ENCODE data around the gene U2AF1L4.

GRCh38 chr19:35767288-35768081, 22.3 kb upstream of the U2AF1L4 start:
- TF ChIP-seq EZH2phosphoT487 (IDR thresholded peaks at IDR 0.05; ENCODE audit: borderline replicate concordance, low read length): no peak
- TF ChIP-seq CTCF (IDR thresholded peaks at IDR 0.05; ENCODE audit: low read depth, low read length, poor library complexity, severe bottlenecking): no peak
